ENCODE results near the gene TSC1. TPM values are rescaled to one million over a fixed set of nuclear protein-coding genes. Genes with fewer than 3 reads are reported as not detected.
A peak's percentile ranks its signal among the peaks of the same experiment; 100 is the strongest.

TSC1 gene
- total RNA-seq, 2 experiments from 2014 or later: 28.7 to 66.2 TPM

DNA sequence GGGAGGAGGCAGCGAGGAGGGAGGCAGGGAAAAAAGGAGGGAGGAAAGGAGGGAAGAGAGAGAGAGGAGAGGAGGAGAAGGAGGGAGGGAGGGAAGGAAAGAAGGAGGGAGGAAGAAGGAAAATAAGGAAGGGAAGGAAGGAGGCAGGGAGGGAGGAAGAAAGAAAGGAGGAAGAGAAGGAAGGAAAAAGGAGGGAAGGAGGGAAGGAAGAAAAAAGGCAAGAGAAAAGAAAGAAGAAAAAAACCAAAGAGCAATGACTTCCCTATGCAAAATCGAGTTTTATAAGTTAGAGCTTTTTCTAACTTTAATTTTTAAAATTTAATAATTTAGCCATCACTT, 33.7 kb upstream of the TSC1 start:
- Histone ChIP-seq H3K27ac (ENCODE audit: low read depth, low read length, poor library complexity, severe bottlenecking) (no peak overlapping the region), H4K20me1 (ENCODE audit: insufficient read depth, low read length) (no peaks in the 10 kb centered on the region), H3K4me3 (ENCODE audit: low read depth, low read length, poor library complexity, severe bottlenecking) (no peak overlapping the region), H3K4me2 (ENCODE audit: low read length) (peak overlapping the region; percentile 56), H3K9me3 (ENCODE audit: low read length) (no peaks in the 10 kb centered on the region), H3K36me3 (ENCODE audit: insufficient read depth, low read length) (no peaks in the 10 kb centered on the region), H3K79me2 (ENCODE audit: insufficient read depth, low read depth, low read length) (no peaks in the 10 kb centered on the region), H3K4me1 (ENCODE audit: insufficient read depth, low read length, poor library complexity, severe bottlenecking) (peaks cover 20% of the 10 kb centered on the region), H2AFZ (ENCODE audit: low read length) (peak overlapping the region; percentile 57; the same call in 1 of the 2 replicates), H3K9me2 (ENCODE audit: insufficient read depth, low read length) (no peaks in the 10 kb centered on the region)
- BruUV-seq (replicated peaks): no TSS peak
- intact Hi-C loops (cut with micrococcal nuclease; ENCODE audit: unreplicated experiment): loop anchor here (5.0 kb wide), 1 partner anchor 86 kb away; no protein-coding TSS in a partner anchor
- TF ChIP-seq CTCF (conservative IDR thresholded peaks at IDR 0.05; ENCODE audit: low read length) (no peak), EZH2phosphoT487 (IDR thresholded peaks at IDR 0.05; ENCODE audit: borderline replicate concordance, low read depth, low read length) (no peak)
- ChIA-PET POLR2A (interaction anchor here (1.1 kb wide), 1 partner anchor 33 kb away, joined by 3 read pairs; no protein-coding TSS in a partner anchor), CTCF (ENCODE audit: unreplicated experiment) (no interaction called here)
- no peak for DNase-seq (ENCODE audit: low spot score)

- no peak for DNase-seq (ENCODE audit: low spot score)
- H3K79me2 ChIP-seq (ENCODE audit: insufficient read depth, low read depth, low read length): no peaks in the 10 kb centered on the region
- H3K27ac ChIP-seq (ENCODE audit: low read depth, low read length, poor library complexity, severe bottlenecking): no peak overlapping the region
- H3K4me1 ChIP-seq (ENCODE audit: insufficient read depth, low read length, poor library complexity, severe bottlenecking): peaks cover 20% of the 10 kb centered on the region
- no peaks in the 10 kb centered on the region for H4K20me1 ChIP-seq (ENCODE audit: insufficient read depth, low read length)
- H3K36me3 ChIP-seq (ENCODE audit: insufficient read depth, low read length): no peaks in the 10 kb centered on the region
- H3K4me3 ChIP-seq (ENCODE audit: low read depth, low read length, poor library complexity, severe bottlenecking): no peak overlapping the region
- intact Hi-C loops (cut with micrococcal nuclease; ENCODE audit: unreplicated experiment): loop anchor here (2.0 to 5.0 kb wide), 2 partner anchors 46 to 84 kb away; no protein-coding TSS in a partner anchor
- no peak overlapping the region for H2AFZ ChIP-seq (ENCODE audit: low read length)
- no peak overlapping the region for H3K4me2 ChIP-seq (ENCODE audit: low read length)
- CTCF ChIA-PET (ENCODE audit: unreplicated experiment): no interaction called here
- TF ChIP-seq CTCF (conservative IDR thresholded peaks at IDR 0.05; ENCODE audit: low read length) (no peak), EZH2phosphoT487 (IDR thresholded peaks at IDR 0.05; ENCODE audit: borderline replicate concordance, low read depth, low read length) (no peak)
- no TSS peak for BruUV-seq (replicated peaks)
- POLR2A ChIA-PET: no interaction called here
- no peaks in the 10 kb centered on the region for H3K9me3 ChIP-seq (ENCODE audit: low read length)
- no peaks in the 10 kb centered on the region for H3K9me2 ChIP-seq (ENCODE audit: insufficient read depth, low read length)
Observed at GRCh38 chr9:132976571-132976970, 32.2 kb upstream of the TSC1 start.

GRCh38 chr9:132975961-132976360, 31.5 kb upstream of the TSC1 start:
- no peaks in the 10 kb centered on the region for H4K20me1 ChIP-seq (ENCODE audit: insufficient read depth, low read length)
- no peak for DNase-seq (ENCODE audit: low spot score)
- ChIA-PET CTCF (ENCODE audit: unreplicated experiment) (no interaction called here), POLR2A (no interaction called here)
- H3K4me3 ChIP-seq (ENCODE audit: low read depth, low read length, poor library complexity, severe bottlenecking): no peak overlapping the region
- BruUV-seq (replicated peaks): no TSS peak
- H3K79me2 ChIP-seq (ENCODE audit: insufficient read depth, low read depth, low read length): no peaks in the 10 kb centered on the region
- H3K36me3 ChIP-seq (ENCODE audit: insufficient read depth, low read length): no peaks in the 10 kb centered on the region
- H3K27ac ChIP-seq (ENCODE audit: low read depth, low read length, poor library complexity, severe bottlenecking): no peak overlapping the region
- H3K9me3 ChIP-seq (ENCODE audit: low read length): no peaks in the 10 kb centered on the region
- peaks cover 20% of the 10 kb centered on the region for H3K4me1 ChIP-seq (ENCODE audit: insufficient read depth, low read length, poor library complexity, severe bottlenecking)
- H3K9me2 ChIP-seq (ENCODE audit: insufficient read depth, low read length): no peaks in the 10 kb centered on the region
- no peak for TF ChIP-seq EZH2phosphoT487 (IDR thresholded peaks at IDR 0.05; ENCODE audit: borderline replicate concordance, low read depth, low read length)
- no peak overlapping the region for H2AFZ ChIP-seq (ENCODE audit: low read length)
- no peak overlapping the region for H3K4me2 ChIP-seq (ENCODE audit: low read length)
- intact Hi-C loops (cut with micrococcal nuclease; ENCODE audit: unreplicated experiment): loop anchor here (2.0 to 5.0 kb wide), 2 partner anchors 47 to 84 kb away; no protein-coding TSS in a partner anchor

All from OCI-LY7 (cell line).